HG03520 (cell line): ENCODE data around the gene ZSWIM1.
A peak's percentile ranks its signal among the peaks of the same experiment; 100 is the strongest.
"Not testable (repeated sequence)": the region's sequence is repeated elsewhere in the genome, so short reads cannot be mapped to it uniquely, and the experiment has no call there.

Source experiments
- ATAC-seq: cut with Tn5 transposase; IDR thresholded peaks from one replicate; pipeline ENCODE4 v1.9.1; 2021; ENCODE audit warnings: mild to moderate bottlenecking, moderate library complexity; ENCODE audit not compliant: unreplicated experiment

ZSWIM1 gene

DNA sequence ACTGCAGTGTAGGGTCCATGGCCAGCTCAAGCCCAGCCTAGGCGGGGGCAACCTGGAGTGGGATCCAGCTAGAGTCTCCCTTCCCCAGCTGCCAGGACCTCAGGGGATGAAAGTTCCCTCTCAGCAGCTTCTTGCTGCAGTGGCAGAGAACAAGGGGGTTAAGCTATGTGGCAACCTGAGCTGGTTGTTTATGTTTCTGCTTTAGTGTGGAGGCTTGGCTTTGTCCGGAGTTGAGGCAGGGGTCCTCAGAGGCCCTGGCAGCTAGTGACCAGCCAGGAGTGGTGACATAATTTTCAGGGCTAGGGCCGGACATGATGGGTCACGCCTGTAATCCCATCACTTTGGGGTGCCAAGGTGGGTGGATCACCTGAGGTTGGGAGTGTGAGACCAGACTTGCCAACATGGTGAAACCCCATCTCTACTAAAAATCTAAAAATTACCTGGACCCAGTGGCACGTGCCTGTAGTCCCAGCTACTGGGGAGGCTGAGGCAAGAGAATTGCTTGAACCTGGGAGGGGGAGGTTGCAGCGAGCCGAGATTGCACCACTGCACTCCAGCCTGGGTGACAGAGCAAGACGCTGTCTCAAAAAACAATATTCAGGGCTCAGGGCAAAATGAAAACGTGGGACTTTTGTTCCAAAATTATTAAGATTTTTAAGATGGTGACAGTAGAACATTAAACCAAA lies 44.9 kb downstream of the ZSWIM1 start:
- no peak for ATAC-seq

DNA sequence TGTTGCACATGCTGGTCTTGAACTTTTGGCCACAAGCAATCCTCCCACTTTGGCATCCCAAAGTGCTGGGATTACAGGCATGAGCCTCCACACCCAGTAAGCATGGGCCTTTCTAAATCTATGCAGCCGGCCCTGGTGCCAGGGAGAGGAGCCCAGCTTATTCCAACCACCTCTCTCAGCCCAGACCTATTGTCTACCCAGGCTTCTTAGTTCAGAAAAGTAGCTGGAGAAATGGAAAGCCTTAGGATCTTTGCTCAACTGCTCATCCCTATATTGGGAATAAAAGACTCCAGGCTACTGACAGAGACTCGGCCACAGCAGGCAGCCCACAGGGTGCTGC lies 45.7 kb downstream of the ZSWIM1 start:
- no peak for ATAC-seq

DNA sequence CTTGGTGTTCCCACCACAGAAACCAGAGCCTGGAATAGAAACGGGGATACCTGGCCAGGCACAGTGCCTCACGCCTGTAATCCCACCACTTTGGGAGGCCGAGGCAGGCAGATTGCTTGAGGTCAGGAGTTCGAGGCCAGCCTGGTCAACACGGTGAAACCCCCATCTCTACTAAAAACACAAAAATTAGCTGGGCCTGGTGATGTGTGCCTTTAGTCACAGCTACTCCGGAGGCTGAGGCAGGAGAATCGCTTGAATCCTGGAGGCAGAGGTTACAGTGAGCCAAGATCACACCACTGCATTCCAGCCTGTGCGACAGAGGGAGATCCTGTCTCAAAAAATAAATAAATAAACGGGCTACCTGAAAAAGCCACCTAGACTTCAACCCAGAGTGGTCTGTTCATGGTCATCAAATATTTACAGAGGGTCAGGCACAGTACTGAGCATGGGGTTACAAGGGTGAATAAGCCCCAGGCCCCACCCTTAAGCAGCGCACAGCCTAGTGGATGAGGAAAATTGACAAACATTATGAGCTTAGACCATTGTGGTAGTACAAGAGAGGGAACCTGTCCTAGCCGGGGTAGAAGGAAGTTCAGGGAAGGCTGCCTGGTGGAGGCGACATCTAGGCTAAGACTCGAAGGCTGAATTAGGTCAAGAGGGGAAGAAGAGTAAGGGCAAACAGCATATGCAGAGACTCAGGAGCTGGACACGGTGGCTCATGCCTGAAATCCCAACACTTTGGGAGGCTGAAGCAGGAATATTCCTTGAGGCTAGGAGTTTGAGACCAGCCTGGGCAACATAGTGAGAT lies 46.2 kb downstream of the ZSWIM1 start:
- ATAC-seq, result no peak

DNA sequence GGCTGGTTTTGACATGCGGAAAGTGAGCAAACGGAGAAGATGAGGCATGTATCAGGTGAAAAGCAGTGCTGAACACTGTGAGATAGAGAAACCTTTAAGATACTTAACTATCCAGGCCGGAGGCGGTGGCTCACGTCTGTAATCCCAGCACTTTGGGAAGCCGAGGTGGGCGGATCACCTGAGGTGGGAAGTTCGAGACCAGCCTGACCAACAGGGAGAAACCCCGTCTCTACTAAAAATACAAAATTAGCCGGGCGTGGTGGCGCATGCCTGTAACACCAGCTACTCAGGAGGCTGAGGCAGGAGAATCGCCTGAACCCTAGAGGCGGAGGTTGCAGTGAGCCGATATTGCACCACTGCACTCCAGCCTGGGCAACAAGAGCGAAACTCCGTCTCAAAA lies 50.7 kb downstream of the ZSWIM1 start:
- ATAC-seq, result not testable (repeated sequence)

DNA sequence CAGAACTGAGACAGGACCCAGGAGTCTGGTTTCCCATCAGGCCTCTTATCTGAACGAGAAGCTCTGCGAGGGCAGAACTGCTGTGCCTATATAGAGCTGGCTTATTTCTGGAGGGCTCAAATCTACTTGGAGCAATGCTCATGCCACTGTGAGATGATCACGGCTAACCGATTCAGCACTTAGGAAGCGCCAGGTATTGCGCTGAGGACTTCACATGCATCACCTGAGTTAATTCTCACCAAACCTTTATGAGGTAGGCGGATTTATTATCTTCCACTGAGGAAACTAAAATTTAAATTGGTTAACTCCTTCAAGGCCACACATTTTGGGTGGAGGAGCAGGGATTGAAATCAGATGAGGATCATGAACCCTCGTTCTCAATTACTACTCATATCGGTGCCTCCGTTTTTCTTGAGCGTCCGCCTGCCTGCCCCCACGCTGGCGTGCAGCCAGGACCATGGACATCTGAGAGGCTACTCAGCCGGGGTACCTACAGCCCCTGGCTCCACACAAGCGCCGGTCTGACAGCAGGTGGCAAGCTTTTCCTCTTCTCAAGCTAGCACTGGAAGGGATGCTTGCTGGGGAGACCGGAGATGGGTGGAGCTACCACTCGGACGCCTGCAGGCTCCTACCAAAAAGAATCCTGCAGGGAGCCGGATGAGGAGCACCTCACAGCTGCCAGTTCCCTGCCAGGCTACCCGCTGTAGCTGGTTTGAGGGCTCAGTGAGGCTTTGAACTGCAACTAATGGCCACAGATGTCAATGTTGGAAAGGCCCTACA lies 52.4 kb downstream of the ZSWIM1 start:
- ATAC-seq, result peak; percentile 15

DNA sequence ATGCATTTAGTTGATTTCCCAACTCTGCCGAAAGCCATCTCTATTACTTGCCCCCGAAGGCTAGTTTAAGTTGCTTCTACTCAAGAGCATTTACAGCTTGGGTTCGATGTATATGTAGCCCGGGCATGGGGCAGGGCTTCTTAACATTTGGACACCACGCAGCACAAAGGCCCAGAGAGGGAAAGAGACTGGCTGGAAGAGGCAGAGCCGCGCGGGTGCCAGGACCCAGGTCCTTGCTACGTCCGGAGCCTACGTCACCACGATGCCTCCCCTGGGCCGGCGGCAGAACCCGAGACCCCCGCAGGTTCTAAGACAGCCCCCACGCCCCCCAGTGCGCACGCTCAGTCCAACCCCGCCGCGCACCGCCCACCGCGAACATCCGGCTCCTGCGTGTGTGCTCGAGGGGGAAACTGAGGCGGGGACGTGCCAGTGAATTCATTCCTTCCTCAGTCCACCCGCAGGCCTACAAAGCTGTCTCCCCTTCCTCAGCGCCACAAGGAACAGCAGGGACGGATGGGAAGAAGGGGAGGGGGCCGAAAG lies 53.1 kb downstream of the ZSWIM1 start:
- ATAC-seq, result peak; percentile 9
